Activated gamma-delta T cell (primary cell): ENCODE results near the gene SLC43A2.
"Not testable (repeated sequence)": the region's sequence is repeated elsewhere in the genome, so short reads cannot be mapped to it uniquely, and the experiment has no call there.

Experiments used
- DNase-seq: peaks from one replicate; lab custom pipeline; 2025; lab: John Stamatoyannopoulos, UW

The SLC43A2 gene

GRCh38 chr17:1539811-1540210, 88.8 kb downstream of the SLC43A2 start:
- DNase-seq: no peak

- no peak for DNase-seq
Observed at GRCh38 chr17:1535737-1536136, 92.9 kb downstream of the SLC43A2 start.

- no peak for DNase-seq
Observed at GRCh38 chr17:1533661-1534325, 94.8 kb downstream of the SLC43A2 start.

GRCh38 chr17:1532836-1533602, 95.6 kb downstream of the SLC43A2 start:
- DNase-seq: no peak

GRCh38 chr17:1529863-1530262, 98.8 kb downstream of the SLC43A2 start:
- DNase-seq: no peak

GRCh38 chr17:1526876-1527275, 101.8 kb downstream of the SLC43A2 start:
- not testable (repeated sequence) for DNase-seq

- no peak for DNase-seq
Observed at GRCh38 chr17:1522626-1523025, 106.0 kb downstream of the SLC43A2 start.

- no peak for DNase-seq
Observed at GRCh38 chr17:1521086-1521640, 107.5 kb downstream of the SLC43A2 start.

GRCh38 chr17:1519678-1520077, 109.0 kb downstream of the SLC43A2 start:
- DNase-seq: no peak
